Neural cell (in vitro differentiated cells): Measurements from ENCODE around the gene SNCB. TPM values are rescaled to one million over a fixed set of nuclear protein-coding genes. Genes with fewer than 3 reads are reported as not detected.

Experiments used
- H2AFZ ChIP-seq: fragments of 200-600, 300-800 bp; sonication (generic), shearing (Covaris generic); 2 replicates; pipeline ENCODE4 v1.6.0; 2014; ENCODE audit warnings: low read depth, mild to moderate bottlenecking, antibody characterized with exemption, low read length, moderate library complexity
- H3F3A ChIP-seq: fragments of 200-600 bp; shearing (Covaris generic); 2 replicates; pipeline ENCODE4 v1.6.1; 2016; ENCODE audit warnings: mild to moderate bottlenecking, moderate library complexity, mixed read lengths, antibody characterized with exemption, low read length; ENCODE audit not compliant: insufficient read depth, poor library complexity, severe bottlenecking
- H3K27ac ChIP-seq: fragments of 200-600, 300-800 bp; sonication (generic), shearing (Covaris generic); 2 replicates; pipeline ENCODE4 v1.5.1; 2014; ENCODE audit warnings: mild to moderate bottlenecking, low read length, moderate library complexity
- H3K27me3 ChIP-seq: fragments of 300-800, 200-600 bp; sonication (generic), shearing (Covaris generic); 2 replicates; pipeline ENCODE4 v1.6.0; 2014; ENCODE audit warnings: mild to moderate bottlenecking, low read depth, low read length, moderate library complexity; ENCODE audit not compliant: insufficient read depth
- H3K36me3 ChIP-seq: fragments of 300-800, 200-600 bp; sonication (generic), shearing (Covaris generic); 2 replicates; pipeline ENCODE4 v1.5.1; 2014; ENCODE audit warnings: mild to moderate bottlenecking, antibody characterized with exemption, low read length, moderate library complexity; ENCODE audit not compliant: insufficient read depth
- H3K4me2 ChIP-seq: fragments of 300-800, 200-600 bp; sonication (generic), shearing (Covaris generic); 2 replicates; pipeline ENCODE4 v1.6.0; 2014; ENCODE audit warnings: mild to moderate bottlenecking, low read length
- H3K4me3 ChIP-seq: fragments of 300-800, 200-600 bp; sonication (generic), shearing (Covaris generic); 2 replicates; pipeline ENCODE4 v1.5.1; 2014; ENCODE audit warnings: mild to moderate bottlenecking, low read length, moderate library complexity
- H3K79me2 ChIP-seq: fragments of 200-600 bp; shearing (Covaris generic); replicated peaks from 2 replicates; pipeline ENCODE4 v1.6.0; 2014; ENCODE audit warnings: mild to moderate bottlenecking, low read length, moderate library complexity; ENCODE audit not compliant: insufficient read depth
- H3K9ac ChIP-seq: fragments of 300-800, 200-600 bp; sonication (generic), shearing (Covaris generic); 2 replicates; pipeline ENCODE4 v1.6.1; 2016; ENCODE audit warnings: mild to moderate bottlenecking, low read length, mixed read lengths
- H3K9me2 ChIP-seq: fragments of 200-600 bp; shearing (Covaris generic); 2 replicates; pipeline ENCODE4 v1.6.1; 2016; ENCODE audit warnings: mild to moderate bottlenecking, low read length, mixed read lengths; ENCODE audit not compliant: insufficient read depth
- H3K9me3 ChIP-seq: fragments of 200-600, 300-800 bp; sonication (generic), shearing (Covaris generic); 2 replicates; pipeline ENCODE4 v1.6.1; 2016; ENCODE audit warnings: mild to moderate bottlenecking, mixed run types, low read length, moderate library complexity, mixed read lengths
- H4K20me1 ChIP-seq: fragments of 200-600 bp; shearing (Covaris generic); 2 replicates; pipeline ENCODE4 v1.6.1; 2016; ENCODE audit warnings: mild to moderate bottlenecking, mixed run types; ENCODE audit not compliant: insufficient read depth
- CTCF ChIP-seq: fragments of 450-650 bp; IDR thresholded peaks from 2 replicates; pipeline ENCODE4 v1.5.1; 2014; ENCODE audit warnings: antibody characterized with exemption, mild to moderate bottlenecking, moderate library complexity; ENCODE audit not compliant: poor library complexity, severe bottlenecking
- EP300 ChIP-seq: fragments of 450-650 bp; conservative IDR thresholded peaks from 2 replicates; pipeline ENCODE4 v1.6.1; 2014; ENCODE audit warnings: antibody characterized with exemption, mild to moderate bottlenecking, moderate library complexity; ENCODE audit not compliant: poor library complexity, severe bottlenecking
- EZH2 ChIP-seq: fragments of 200-600, 300-800 bp; shearing (Covaris generic), sonication (generic); IDR thresholded peaks from 2 replicates; pipeline ENCODE4 v1.6.1; 2014; ENCODE audit warnings: antibody characterized with exemption, low read length, borderline replicate concordance, mild to moderate bottlenecking; ENCODE audit not compliant: insufficient read depth, poor library complexity, severe bottlenecking
- MXI1 ChIP-seq: fragments of 450-650 bp; conservative IDR thresholded peaks from 2 replicates; pipeline ENCODE4 v1.6.1; 2014; ENCODE audit warnings: antibody characterized with exemption, mild to moderate bottlenecking; ENCODE audit not compliant: poor library complexity, severe bottlenecking
- POLR2AphosphoS5 ChIP-seq: IDR thresholded peaks from 2 replicates; pipeline ENCODE4 v1.6.1; 2012
- RAD21 ChIP-seq: fragments of 450-650 bp; conservative IDR thresholded peaks from 2 replicates; pipeline ENCODE4 v1.6.1; 2014; ENCODE audit warnings: antibody characterized with exemption, mild to moderate bottlenecking, moderate library complexity
- REST ChIP-seq: IDR thresholded peaks from 2 replicates; pipeline ENCODE4 v1.6.1; 2012; ENCODE audit warnings: borderline replicate concordance
- SMC3 ChIP-seq: fragments of 450-650 bp; conservative IDR thresholded peaks from 2 replicates; pipeline ENCODE4 v1.6.1; 2014; ENCODE audit warnings: antibody characterized with exemption, mild to moderate bottlenecking, moderate library complexity; ENCODE audit not compliant: poor library complexity
- TAF1 ChIP-seq: IDR thresholded peaks from 2 replicates; pipeline ENCODE4 v1.6.1; 2012; ENCODE audit warnings: low read depth
- polyA plus RNA-seq: library from polyadenylated mRNA; depleted of rRNA; stranded (reverse); fragments of >200 nt; gene quantifications from 2 replicates; pipeline ENCODE4 v1.2.3, GENCODE V29; 2014

Gene SNCB
- polyA plus RNA-seq, 1 donor from 2014 or later: 10.1 TPM

- TF ChIP-seq SMC3 (peak; percentile 7), REST (no peak), POLR2AphosphoS5 (no peak), RAD21 (no peak), EP300 (no peak), CTCF (peak; percentile 41), MXI1 (peak; percentile 28)
Measured at GRCh38 chr5:176619569-176620332, 10.6 kb downstream of the SNCB start.

GRCh38 chr5:176619203-176619568 is 11.1 kb downstream of the SNCB start:
- no peak overlapping the region for H3K4me2 ChIP-seq
- no peaks in the 10 kb centered on the region for H3K9me2 ChIP-seq
- no peaks in the 10 kb centered on the region for H4K20me1 ChIP-seq
- H3K4me3 ChIP-seq: peak overlapping the region; percentile 54
- no peak overlapping the region for H3K9ac ChIP-seq
- no peak overlapping the region for H3K27ac ChIP-seq
- no peak overlapping the region for H2AFZ ChIP-seq
- no peaks in the 10 kb centered on the region for H3F3A ChIP-seq
- H3K79me2 ChIP-seq: no peaks in the 10 kb centered on the region
- peaks cover 40% of the 10 kb centered on the region for H3K27me3 ChIP-seq
- H3K9me3 ChIP-seq: no peaks in the 10 kb centered on the region
- no peaks in the 10 kb centered on the region for H3K36me3 ChIP-seq
- TF ChIP-seq POLR2AphosphoS5 (no peak), CTCF (peak; percentile 72), SMC3 (peak; percentile 65), TAF1 (no peak), REST (no peak), RAD21 (peak; percentile 76), MXI1 (no peak), EZH2 (no peak), EP300 (no peak)

More at GRCh38 chr5:176619569-176620332, 10.6 kb downstream of the SNCB start:
- Histone ChIP-seq H3K4me2 (no peak overlapping the region), H3K9me2 (no peaks in the 10 kb centered on the region), H3K9me3 (no peaks in the 10 kb centered on the region), H3K4me3 (peak overlapping the region; percentile 54), H3K27me3 (peaks cover 40% of the 10 kb centered on the region), H3K79me2 (no peaks in the 10 kb centered on the region), H2AFZ (no peak overlapping the region), H3K36me3 (no peaks in the 10 kb centered on the region), H3K27ac (no peak overlapping the region), H4K20me1 (no peaks in the 10 kb centered on the region), H3F3A (no peaks in the 10 kb centered on the region), H3K9ac (no peak overlapping the region)
